Erythroblast (primary cell): Measurements from ENCODE around the gene SLCO1A2.

Experiments
- DNase-seq, 2 experiments: peaks; one replicate each; lab custom pipeline; 2025; lab: John Stamatoyannopoulos, UW
- GATA1 ChIP-seq: IDR thresholded peaks from 2 replicates; pipeline ENCODE4 v1.6.1; 2011; ENCODE audit warnings: low read depth, mild to moderate bottlenecking, control low read depth, low read length, moderate library complexity
- POLR2A ChIP-seq: IDR thresholded peaks from 2 replicates; pipeline ENCODE4 v1.6.1; 2011; ENCODE audit warnings: mild to moderate bottlenecking, low read length

Gene SLCO1A2

GRCh38 chr12:21296348-21296747 lies 38.4 kb downstream of the SLCO1A2 start:
- DNase-seq, result no peak
- no peak for TF ChIP-seq POLR2A
- no peak for TF ChIP-seq GATA1

- no peak for DNase-seq
- no peak for TF ChIP-seq POLR2A
- no peak for TF ChIP-seq GATA1
Observed at GRCh38 chr12:21294176-21294575, 40.5 kb downstream of the SLCO1A2 start.

- TF ChIP-seq GATA1 (no peak), POLR2A (no peak)
- DNase-seq, result no peak
Observed at GRCh38 chr12:21292111-21292510, 42.6 kb downstream of the SLCO1A2 start.

- no peak for DNase-seq
- TF ChIP-seq POLR2A, result no peak
- TF ChIP-seq GATA1, result no peak
Observed at GRCh38 chr12:21289698-21290097, 45.0 kb downstream of the SLCO1A2 start.

- no peak for DNase-seq
- TF ChIP-seq GATA1 (no peak), POLR2A (no peak)
Observed at GRCh38 chr12:21276826-21277225, 57.9 kb downstream of the SLCO1A2 start.

- TF ChIP-seq GATA1 (no peak), POLR2A (no peak)
- DNase-seq, result no peak
Observed at GRCh38 chr12:21265932-21266331, 68.8 kb downstream of the SLCO1A2 start.

- TF ChIP-seq POLR2A, result no peak
- TF ChIP-seq GATA1, result no peak
- DNase-seq, result no peak
Observed at GRCh38 chr12:21264232-21264631, 70.5 kb downstream of the SLCO1A2 start.

GRCh38 chr12:21257172-21257571 lies 77.5 kb downstream of the SLCO1A2 start:
- no peak for TF ChIP-seq GATA1
- TF ChIP-seq POLR2A, result no peak
- no peak for DNase-seq

- TF ChIP-seq POLR2A, result no peak
- TF ChIP-seq GATA1, result no peak
- no peak for DNase-seq
Observed at GRCh38 chr12:21252070-21252469, 82.6 kb downstream of the SLCO1A2 start.

GRCh38 chr12:21248679-21249078 lies 86.0 kb downstream of the SLCO1A2 start:
- no peak for DNase-seq
- TF ChIP-seq GATA1 (no peak), POLR2A (no peak)

GRCh38 chr12:21239866-21240265 lies 94.9 kb downstream of the SLCO1A2 start:
- TF ChIP-seq GATA1 (no peak), POLR2A (no peak)
- no peak for DNase-seq

GRCh38 chr12:21234395-21234794 lies 100.3 kb downstream of the SLCO1A2 start:
- no peak for DNase-seq
- TF ChIP-seq POLR2A (no peak), GATA1 (no peak)

GRCh38 chr12:21223930-21224329 lies 110.8 kb downstream of the SLCO1A2 start:
- no peak for DNase-seq
- TF ChIP-seq GATA1 (no peak), POLR2A (no peak)

- TF ChIP-seq GATA1, result no peak
- no peak for TF ChIP-seq POLR2A
- no peak for DNase-seq
Observed at GRCh38 chr12:21221778-21222177, 112.9 kb downstream of the SLCO1A2 start.

GRCh38 chr12:21221072-21221471 lies 113.6 kb downstream of the SLCO1A2 start:
- no peak for DNase-seq
- TF ChIP-seq POLR2A (no peak), GATA1 (no peak)
